H1 (cell line): ENCODE results near the gene SFXN2. TPM values are rescaled to one million over a fixed set of nuclear protein-coding genes. Genes with fewer than 3 reads are reported as not detected.

Source experiments
- CTCF ChIA-PET: fragments of 300-600 bp; sonication (Branson Sonifier 250); formaldehyde crosslinking; loops from one replicate; lab custom pipeline; 2021; ENCODE audit not compliant: partially characterized antibody; lab: Charles Lee
- POLR2A ChIA-PET: fragments of 300-600 bp; sonication (Branson Sonifier 250); formaldehyde crosslinking; loops from one replicate; lab custom pipeline; 2021; ENCODE audit warnings: inconsistent platforms; ENCODE audit not compliant: partially characterized antibody; lab: Charles Lee
- DNase-seq, 2 experiments: peaks; one replicate each; pipeline versions ENCODE4 v3.0.0 to v3.0.0-alpha.2; 2010 to 2022; ENCODE audit warnings: low spot score in 2 of 2, low read depth in 1 of 2, mixed read lengths in 1 of 2
- FAIRE-seq: peaks from 2 replicates; lab custom pipeline; 2011; peaks lifted over from hg19 to GRCh38; lab: Jason Lieb, UNC
- H2AFZ ChIP-seq: 2 replicates; pipeline ENCODE4 v1.8.1; 2012; ENCODE audit warnings: low read length, inconsistent platforms
- H2AK5ac ChIP-seq: 2 replicates; pipeline ENCODE4 v1.6.1; 2013; ENCODE audit warnings: low read depth, low read length
- H2BK120ac ChIP-seq: replicated peaks from 2 replicates; pipeline ENCODE3; 2013; ENCODE audit warnings: low read depth, low read length, inconsistent platforms
- H2BK12ac ChIP-seq: 2 replicates; pipeline ENCODE4 v1.6.1; 2013; ENCODE audit warnings: low read depth, low read length
- H2BK15ac ChIP-seq: 2 replicates; pipeline ENCODE4 v1.6.1; 2013; ENCODE audit warnings: low read length
- H2BK20ac ChIP-seq: 2 replicates; pipeline ENCODE4 v1.6.1; 2013; ENCODE audit warnings: low read length
- H2BK5ac ChIP-seq: 2 replicates; pipeline ENCODE4 v1.6.1; 2013; ENCODE audit warnings: low read depth, low read length
- H3K14ac ChIP-seq: 2 replicates; pipeline ENCODE4 v1.6.1; 2013; ENCODE audit warnings: inconsistent platforms; ENCODE audit not compliant: insufficient read length
- H3K18ac ChIP-seq: 2 replicates; pipeline ENCODE4 v1.6.1; 2013; ENCODE audit warnings: low read length; ENCODE audit errors: extremely low read depth
- H3K23ac ChIP-seq: 2 replicates; pipeline ENCODE4 v1.6.1; 2013; ENCODE audit warnings: inconsistent platforms; ENCODE audit not compliant: insufficient read length
- H3K23me2 ChIP-seq: 2 replicates; pipeline ENCODE4 v1.6.1; 2013; ENCODE audit warnings: low read depth, low read length
- H3K27ac ChIP-seq: 2 replicates; pipeline ENCODE4 v1.6.1; 2011; ENCODE audit warnings: low read depth, low read length, inconsistent platforms
- H3K27me3 ChIP-seq, 4 experiments: replicated peaks in 1 of 4; 1 replicate in 1 of 4; 2 replicates in 3 of 4; pipeline versions ENCODE4 v1.6.1 to v1.8.1; 2011 to 2013; ENCODE audit warnings: low read length in 3 of 4, mild to moderate bottlenecking in 3 of 4, inconsistent platforms in 2 of 4, mixed read lengths in 2 of 4, moderate library complexity in 1 of 4; ENCODE audit not compliant: control insufficient read depth in 3 of 4, insufficient read depth in 3 of 4; ENCODE audit errors: extremely low read depth in 1 of 4
- H3K36me3 ChIP-seq, 4 experiments: 2 replicates each; pipeline versions ENCODE4 v1.6.1 to v1.8.1; 2011 to 2013; ENCODE audit warnings: mild to moderate bottlenecking in 4 of 4, low read length in 3 of 4, moderate library complexity in 2 of 4, control low read depth in 1 of 4, inconsistent platforms in 1 of 4; ENCODE audit not compliant: insufficient read depth in 4 of 4, control insufficient read depth in 2 of 4
- H3K4ac ChIP-seq: replicated peaks from 2 replicates; pipeline ENCODE3; 2013; ENCODE audit warnings: low read length, low read depth, mixed read lengths, inconsistent platforms; ENCODE audit not compliant: insufficient read length
- H3K4me1 ChIP-seq, 4 experiments: replicated peaks in 1 of 4; 1 replicate in 1 of 4; 2 replicates in 3 of 4; pipeline versions ENCODE4 v1.6.1 to v1.8.1; 2011 to 2013; ENCODE audit warnings: low read length in 3 of 4, inconsistent platforms in 2 of 4, mixed read lengths in 1 of 4; ENCODE audit not compliant: insufficient read depth in 4 of 4, control insufficient read depth in 3 of 4
- H3K4me2 ChIP-seq, 2 experiments: 2 replicates each; pipeline versions ENCODE4 v1.6.1 to v1.8.1; 2011 to 2013; ENCODE audit warnings: low read depth in 2 of 2, low read length in 2 of 2, control low read depth in 1 of 2, inconsistent platforms in 1 of 2, mild to moderate bottlenecking in 1 of 2; ENCODE audit not compliant: insufficient read depth in 1 of 2
- H3K4me3 ChIP-seq, 4 experiments: fragments of 200-600, 300-600 bp in 1 of 4; sonication (generic), shearing (Covaris generic), sonication (Bioruptor Twin) in 1 of 4; 2 replicates each; pipeline versions ENCODE4 v1.5.1 to v1.8.1; 2011 to 2016; ENCODE audit warnings: low read length in 4 of 4, low read depth in 3 of 4, control low read depth in 2 of 4, inconsistent platforms in 2 of 4, mild to moderate bottlenecking in 2 of 4, mixed read lengths in 1 of 4, moderate library complexity in 1 of 4; ENCODE audit not compliant: insufficient read depth in 2 of 4; ENCODE audit errors: extremely low read depth in 1 of 4
- H3K56ac ChIP-seq: replicated peaks from 2 replicates; pipeline ENCODE3; 2013; ENCODE audit warnings: low read depth, mild to moderate bottlenecking, mixed read lengths, low read length, inconsistent platforms; ENCODE audit not compliant: insufficient read length
- H3K79me1 ChIP-seq: 2 replicates; pipeline ENCODE4 v1.6.1; 2013; ENCODE audit warnings: low read depth, low read length, control low read depth
- H3K79me2 ChIP-seq, 2 experiments: 2 replicates each; pipeline versions ENCODE4 v1.6.1 to v1.8.1; 2012 to 2013; ENCODE audit warnings: low read length in 2 of 2, mild to moderate bottlenecking in 2 of 2, inconsistent platforms in 1 of 2; ENCODE audit not compliant: insufficient read depth in 2 of 2, control insufficient read depth in 1 of 2
- H3K9ac ChIP-seq, 4 experiments: replicated peaks in 1 of 4; 1 replicate in 1 of 4; 2 replicates in 3 of 4; pipeline versions ENCODE4 v1.6.1 to v1.8.1; 2011 to 2013; ENCODE audit warnings: low read depth in 3 of 4, low read length in 3 of 4, control low read depth in 2 of 4, mild to moderate bottlenecking in 2 of 4, moderate library complexity in 2 of 4, inconsistent platforms in 1 of 4; ENCODE audit errors: extremely low read depth in 1 of 4
- H3K9me3 ChIP-seq, 2 experiments: 2 replicates each; pipeline versions ENCODE4 v1.6.1 to v1.8.1; 2012 to 2013; ENCODE audit warnings: mild to moderate bottlenecking in 2 of 2, moderate library complexity in 2 of 2, control low read depth in 1 of 2, inconsistent platforms in 1 of 2, low read depth in 1 of 2, low read length in 1 of 2, mixed read lengths in 1 of 2; ENCODE audit not compliant: insufficient read depth in 2 of 2
- H4K20me1 ChIP-seq, 2 experiments: replicated peaks in 1 of 2; 2 replicates each; pipeline versions ENCODE3 to v1.8.1; 2011 to 2013; ENCODE audit warnings: inconsistent platforms in 2 of 2, low read length in 2 of 2, mild to moderate bottlenecking in 1 of 2; ENCODE audit not compliant: insufficient read depth in 2 of 2, control insufficient read depth in 1 of 2
- H4K5ac ChIP-seq: 2 replicates; pipeline ENCODE4 v1.6.1; 2013; ENCODE audit warnings: low read length, low read depth, mixed read lengths, inconsistent platforms; ENCODE audit not compliant: insufficient read length
- H4K8ac ChIP-seq: 2 replicates; pipeline ENCODE4 v1.8.0; 2013; ENCODE audit warnings: mild to moderate bottlenecking, moderate library complexity, low read length, inconsistent platforms; ENCODE audit not compliant: insufficient read depth; ENCODE audit errors: extremely low read depth
- H4K91ac ChIP-seq: replicated peaks from 2 replicates; pipeline ENCODE3; 2013; ENCODE audit warnings: low read length, mixed read lengths, inconsistent platforms; ENCODE audit not compliant: insufficient read length
- POLR2A ChIP-seq, 2 experiments: IDR thresholded peaks; 1 replicate in 1 of 2; 2 replicates in 1 of 2; pipeline ENCODE4 v1.6.1; 2011; ENCODE audit warnings: low read depth in 2 of 2, low read length in 2 of 2, mild to moderate bottlenecking in 2 of 2; ENCODE audit errors: control extremely low read depth in 1 of 2
- RFX5 ChIP-seq: IDR thresholded peaks from 2 replicates; pipeline ENCODE4 v1.6.1; 2011; ENCODE audit warnings: low read depth, low read length, improper control_type of control experiment, borderline replicate concordance
- SIX5 ChIP-seq: IDR thresholded peaks from 2 replicates; pipeline ENCODE4 v1.6.1; 2011; ENCODE audit warnings: mild to moderate bottlenecking, low read depth, low read length
- WGBS, 2 experiments: shearing (Covaris generic) in 1 of 2; methylation state at CpG; one replicate each; pipeline versions ENCODE4 v1.1.6 to v1.1.7; 2013 to 2015; ENCODE audit warnings: low lambda C conversion rate in 2 of 2, mixed read lengths in 2 of 2, inconsistent platforms in 1 of 2, low coverage in 1 of 2, missing lambda C conversion rate in 1 of 2; ENCODE audit not compliant: insufficient replicate concordance in 2 of 2, insufficient coverage in 1 of 2, insufficient read length in 1 of 2; ENCODE audit errors: extremely low coverage in 1 of 2, missing lambda C conversion rate in 1 of 2; 5-methylcytosine and 5-hydroxymethylcytosine counted together
- polyA plus RNA-seq, 7 experiments: library from polyadenylated mRNA; depleted of rRNA in 3 of 7; stranded (reverse) in 5 of 7; unstranded in 2 of 7; fragments of >200 nt in 5 of 7; fragments of 200-250 nt in 2 of 7; gene quantifications; 1 replicate in 5 of 7; 2 replicates in 1 of 7; 4 replicates in 1 of 7; pipeline versions ENCODE4 v1.2.1 to v1.2.3, GENCODE V29; 2011 to 2013; ENCODE audit warnings: missing spikeins in 2 of 7, mixed read lengths in 2 of 7
- total RNA-seq: library from RNA; stranded (reverse); fragmentation: NEBNext Ultra II Directional; extraction: Animal tissue kit (Norgen Biotek cat#: 25700); gene quantifications from 2 replicates; pipeline ENCODE4 v1.2.1, GENCODE V29; 2021

The SFXN2 gene
- total and polyA plus RNA-seq, 2 of the 8 experiments (the other 6 are each of a cell fraction or from before 2014, with no cell fraction given) = 20.5 to 23.5 TPM

GRCh38 chr10:102731222-102731800 is 16.9 kb downstream of the SFXN2 start:
- H3K23me2 ChIP-seq = no peaks in the 10 kb centered on the region
- peaks cover 19 to 69% (median 46%) of the 10 kb centered on the region in 4 experiments for H3K36me3 ChIP-seq
- H2BK120ac ChIP-seq = no peak overlapping the region
- no peaks in the 10 kb centered on the region for H3K27me3 ChIP-seq
- no peak overlapping the region for H2BK5ac ChIP-seq
- DNase-seq (no peak), FAIRE-seq (no peak)
- no peaks in the 10 kb centered on the region for H3K9me3 ChIP-seq
- no peak overlapping the region for H3K18ac ChIP-seq
- no peaks in the 10 kb centered on the region for H3K79me1 ChIP-seq
- no peak overlapping the region for H3K4me2 ChIP-seq
- no peak overlapping the region for H3K23ac ChIP-seq
- no peak overlapping the region for H4K5ac ChIP-seq
- no peak overlapping the region for H2AFZ ChIP-seq
- no peak overlapping the region for H2BK20ac ChIP-seq
- H2BK12ac ChIP-seq = no peak overlapping the region
- peaks cover 0 to 3% (median 2%) of the 10 kb centered on the region in 4 experiments; a peak in 3 of 7 replicates for H3K4me1 ChIP-seq
- no peak overlapping the region for H4K91ac ChIP-seq
- no peak for TF ChIP-seq POLR2A (IDR thresholded peaks at IDR 0.05; ENCODE audit: control extremely low read depth in 1 of 2, low read depth in 2 of 2, low read length in 2 of 2)
- no peak for TF ChIP-seq SIX5
- TF ChIP-seq RFX5 = no peak
- TF ChIP-seq, all 59 proteins: peak for 0
- H3K27ac ChIP-seq = no peak overlapping the region
- CTCF ChIA-PET = interaction anchor here (0.7 to 2.5 kb wide), 7 partner anchors 21 to 183 kb away, joined by 3 to 11 read pairs (median 4); no protein-coding TSS in a partner anchor
- H3K9ac ChIP-seq = no peak overlapping the region
- peaks cover 0 to 3% of the 10 kb centered on the region in 2 experiments for H4K20me1 ChIP-seq
- no peak overlapping the region for H3K4me3 ChIP-seq
- no peak overlapping the region for H3K56ac ChIP-seq
- no peak overlapping the region for H3K4ac ChIP-seq
- WGBS, 2 experiments = 89% methylated on average over 5 of the region's 5 CpGs; no CpG with 5 or more reads in 1 of the 2 experiments
- POLR2A ChIA-PET = interaction anchor here (1.1 to 3.6 kb wide), 2 partner anchors 11 to 84 kb away, joined by 3 to 31 read pairs; partner anchors contain the start of gene WBP1L
- H4K8ac ChIP-seq = no peak overlapping the region
- no peak overlapping the region for H2AK5ac ChIP-seq
- H2BK15ac ChIP-seq = no peak overlapping the region
- no peaks in the 10 kb centered on the region for H3K79me2 ChIP-seq
- no peak overlapping the region for H3K14ac ChIP-seq
